Measurements from ENCODE around the gene NAALAD2.
"Not testable (repeated sequence)": the region's sequence is repeated elsewhere in the genome, so short reads cannot be mapped to it uniquely, and the experiment has no call there.

NAALAD2 gene

GRCh38 chr11:90197377-90197776 lies 62.9 kb downstream of the NAALAD2 start:
- DNase-seq: no peak

DNA sequence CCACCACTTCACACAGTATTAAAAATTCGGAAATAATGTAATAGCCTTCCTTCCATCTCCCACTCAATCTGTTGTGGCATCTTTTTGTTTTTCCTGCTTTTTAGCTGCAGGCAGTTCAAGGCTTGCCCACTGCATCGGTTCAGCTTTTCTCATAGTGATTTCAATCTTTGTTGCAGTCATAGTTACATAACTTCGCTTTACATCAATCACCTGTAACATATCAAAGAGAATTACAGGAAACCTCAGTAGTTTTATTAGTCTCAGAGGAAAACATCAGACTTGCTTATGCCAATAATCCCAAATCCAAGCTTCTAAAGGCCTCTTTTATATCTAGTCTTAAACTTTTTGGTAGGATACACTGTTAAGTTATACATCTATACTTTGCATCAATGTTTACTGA lies 67.9 kb downstream of the NAALAD2 start:
- DNase-seq: no peak

- DNase-seq: no peak
These were observed 69.9 kb downstream of the NAALAD2 start for GRCh38 chr11:90204407-90204806.

GRCh38 chr11:90204832-90205646 lies 70.6 kb downstream of the NAALAD2 start:
- peak; percentile 71 for DNase-seq

DNA sequence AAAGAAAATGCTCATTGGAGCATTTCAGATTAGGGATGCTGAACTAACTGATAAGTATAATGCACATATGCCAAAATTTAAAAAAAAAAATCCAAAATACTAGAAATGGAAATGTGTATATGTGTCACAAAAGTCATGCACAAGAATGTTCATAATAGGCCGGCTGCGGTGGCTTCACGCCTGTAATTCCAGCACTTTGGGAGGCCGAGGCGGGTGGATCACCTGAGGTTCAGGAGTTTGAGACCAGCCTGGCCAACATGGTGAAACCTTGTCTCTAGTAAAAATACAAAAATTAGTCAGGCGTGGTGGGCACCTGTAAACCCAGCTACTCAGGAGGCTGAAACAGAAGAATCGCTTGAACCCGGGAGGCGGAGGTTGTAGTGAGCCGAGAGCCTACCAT lies 73.5 kb downstream of the NAALAD2 start:
- not testable (repeated sequence) for DNase-seq

DNA sequence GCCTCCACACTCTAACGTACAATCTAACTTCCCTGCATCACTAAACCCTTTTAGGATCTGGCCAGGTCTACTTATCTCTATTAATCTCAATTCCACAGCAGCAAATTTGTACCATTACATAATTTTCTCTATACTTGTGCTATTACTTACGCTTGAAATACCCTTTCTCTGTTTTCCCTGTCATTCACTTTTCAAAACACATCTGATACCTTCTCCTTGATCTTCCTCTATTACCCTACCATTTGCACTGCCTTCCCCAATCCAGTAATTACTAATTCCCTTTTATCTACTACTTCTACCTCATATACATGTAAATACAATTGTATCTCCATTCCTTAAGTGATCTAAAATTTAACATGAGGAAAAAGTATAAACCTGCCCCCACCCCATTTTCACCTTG lies 74.4 kb downstream of the NAALAD2 start:
- DNase-seq: no peak

- DNase-seq: no peak
These were observed 78.9 kb downstream of the NAALAD2 start for GRCh38 chr11:90213322-90213721.

DNA sequence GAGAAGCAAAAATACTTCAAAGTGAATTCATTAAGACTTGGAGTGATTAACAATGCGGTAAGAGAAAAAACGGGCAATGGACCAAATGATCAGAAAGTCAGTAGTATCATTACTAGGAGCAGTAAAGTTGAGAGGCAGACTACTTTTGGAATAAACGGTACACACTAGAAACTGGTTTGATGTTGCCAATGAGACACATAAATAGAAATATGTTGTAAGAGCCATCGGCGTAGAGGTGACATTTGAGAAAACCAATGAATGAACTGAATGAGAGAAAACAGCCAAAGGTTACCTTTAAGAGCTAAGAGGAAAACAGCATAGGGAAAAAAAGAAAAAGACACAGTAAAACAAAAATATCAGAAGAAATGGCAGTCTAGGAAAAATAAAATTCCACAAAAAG lies 82.1 kb downstream of the NAALAD2 start:
- DNase-seq: no peak

DNA sequence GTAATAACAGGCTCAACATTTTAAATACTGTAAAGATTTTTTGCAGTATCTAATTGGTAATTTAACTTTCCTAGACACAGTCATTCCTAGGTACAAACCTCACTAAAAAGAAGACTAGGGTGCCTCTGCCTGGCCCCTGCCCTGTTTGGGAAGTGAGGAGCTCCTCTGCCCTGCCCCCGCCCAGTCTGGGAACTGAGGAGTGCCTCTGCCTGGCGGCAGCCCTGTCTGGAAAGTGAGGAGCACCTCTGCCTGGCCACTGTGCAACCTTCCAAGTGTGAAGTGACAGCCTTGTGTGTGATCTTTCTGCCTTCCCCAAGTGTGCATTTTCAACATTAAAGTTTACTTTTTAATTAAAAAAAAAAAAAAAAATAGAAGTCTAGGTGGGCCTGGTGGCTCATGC lies 84.1 kb downstream of the NAALAD2 start:
- DNase-seq: no peak

DNA sequence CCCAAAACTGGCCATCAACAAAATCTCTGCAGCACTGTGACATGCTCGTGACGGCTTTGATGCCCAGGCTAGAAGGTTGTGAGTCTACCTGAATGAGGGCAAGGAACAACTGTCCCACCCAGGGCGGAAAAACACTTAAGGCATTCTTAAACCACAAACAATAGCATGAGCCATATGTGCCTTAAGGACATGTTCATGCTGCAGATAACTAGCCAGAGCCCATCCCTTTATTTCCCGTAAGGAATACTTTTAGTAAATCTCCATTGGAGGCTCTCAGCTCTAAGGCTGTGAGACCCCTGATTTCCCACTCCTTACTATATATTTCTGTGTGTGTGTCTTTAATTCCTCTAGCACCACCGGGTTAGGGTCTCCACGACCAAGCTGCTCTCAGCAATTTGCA lies 85.0 kb downstream of the NAALAD2 start:
- DNase-seq: no peak

DNA sequence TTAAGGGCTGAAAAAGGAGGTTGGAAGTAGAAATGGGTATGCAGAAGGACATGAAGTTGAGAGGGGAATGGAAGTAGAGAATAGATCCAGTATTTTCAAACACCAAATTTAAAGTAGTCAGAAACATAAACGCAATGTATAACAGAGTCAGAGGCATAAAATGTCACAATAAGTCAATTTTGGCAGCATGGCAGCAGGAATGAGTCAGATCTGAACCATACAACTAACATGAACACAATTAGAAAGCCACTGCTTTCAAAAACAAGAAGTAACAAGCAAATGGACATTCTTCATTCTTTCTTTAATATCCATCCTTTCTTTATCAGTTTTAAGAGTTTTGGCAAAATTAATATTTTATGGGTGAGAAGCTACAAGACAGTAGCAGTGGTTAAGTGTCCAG lies 85.9 kb downstream of the NAALAD2 start:
- no peak for DNase-seq

- no peak for DNase-seq
These were observed 87.5 kb downstream of the NAALAD2 start for GRCh38 chr11:90221803-90222458.

DNA sequence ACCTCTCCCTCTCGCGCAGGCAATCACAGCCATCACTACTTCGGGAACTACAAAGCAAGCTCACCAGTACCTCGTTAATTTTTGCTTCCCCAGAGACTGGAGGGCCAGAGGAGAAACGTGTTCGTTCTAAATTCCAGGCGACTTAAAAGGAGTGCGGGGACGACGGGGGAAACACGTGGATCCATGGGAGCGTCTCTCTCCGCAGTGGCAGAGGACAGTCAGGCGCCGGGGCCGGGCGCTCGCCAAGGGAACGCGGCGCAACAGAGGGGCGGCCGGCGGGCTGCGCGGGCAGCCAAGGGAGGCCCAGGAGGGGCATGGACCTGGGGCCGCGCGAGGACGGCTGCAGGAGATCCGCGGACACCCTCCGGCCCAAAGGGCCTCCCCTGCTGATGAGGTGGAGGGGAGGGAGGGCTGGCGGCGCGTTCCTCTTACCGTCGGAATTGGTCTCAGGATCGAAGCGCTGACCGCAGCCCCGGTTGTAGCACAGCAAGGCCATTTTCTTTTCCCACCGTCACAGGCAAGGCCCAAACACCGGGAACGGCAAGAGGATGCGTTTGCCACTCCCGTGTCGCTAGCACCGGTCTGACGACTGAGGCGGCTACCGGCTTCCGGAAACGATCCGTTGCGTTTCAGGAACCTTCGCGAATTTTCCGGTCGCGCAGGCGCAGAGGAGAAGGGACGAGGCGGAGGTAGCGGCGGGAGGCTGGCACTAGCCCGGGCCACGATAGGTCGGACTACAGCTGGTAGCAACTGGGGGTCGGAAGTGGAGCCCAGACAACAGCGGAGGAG lies 88.2 kb downstream of the NAALAD2 start, which contains the start of gene CHORDC1:
TSS of gene CHORDC1 (minus strand) at position 591 of the 789 bp plus-strand sequence. CDS start at position 496, 95 bp downstream.
- DNase-seq: peak; percentile 83

- no peak for DNase-seq
These were observed 88.8 kb downstream of the NAALAD2 start for GRCh38 chr11:90223248-90223585.

DNA sequence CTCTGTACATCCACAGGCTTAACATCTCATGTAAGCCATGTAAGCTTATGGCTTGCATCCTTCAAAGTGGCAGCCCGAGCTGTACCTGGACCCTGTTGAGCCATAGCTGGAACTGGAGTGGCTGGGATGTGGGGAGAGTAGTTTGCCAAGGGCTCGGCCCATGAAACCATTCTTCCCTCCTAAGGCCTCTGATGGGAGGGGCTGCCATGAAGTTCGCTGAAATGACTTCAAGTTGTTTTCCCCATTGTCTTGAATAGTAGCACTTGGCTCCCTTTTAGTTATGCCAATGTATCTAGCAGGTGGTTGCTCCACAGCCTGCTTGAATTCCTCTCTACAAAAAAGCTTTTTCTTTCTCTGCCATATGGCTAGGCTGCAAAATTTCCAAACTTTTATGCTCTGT lies 93.6 kb downstream of the NAALAD2 start:
- no peak for DNase-seq

- no peak for DNase-seq
These were observed 95.3 kb downstream of the NAALAD2 start for GRCh38 chr11:90229791-90230190.

DNA sequence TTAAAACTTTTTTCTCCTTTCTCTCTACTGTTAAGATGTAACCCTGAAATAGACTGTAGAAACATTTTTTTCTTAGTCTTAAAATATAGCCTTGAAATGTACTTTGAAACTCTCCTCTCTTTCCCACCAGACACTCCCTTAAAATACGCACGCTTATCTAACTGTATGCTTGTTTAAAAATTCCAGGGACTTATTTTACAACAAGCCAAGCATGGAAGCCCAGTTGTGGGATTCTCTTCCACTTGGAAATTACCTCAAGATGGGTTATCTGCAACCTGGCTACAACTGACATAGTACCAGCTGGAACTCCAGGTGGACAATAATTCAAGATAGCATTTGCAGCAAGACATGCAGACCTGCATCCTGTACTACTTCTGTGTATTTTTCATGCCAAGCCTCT lies 100.5 kb downstream of the NAALAD2 start:
- DNase-seq: no peak

GRCh38 chr11:90235526-90235925 lies 101.1 kb downstream of the NAALAD2 start:
- DNase-seq: no peak

GRCh38 chr11:90237004-90237403 lies 102.5 kb downstream of the NAALAD2 start:
- no peak for DNase-seq

DNA sequence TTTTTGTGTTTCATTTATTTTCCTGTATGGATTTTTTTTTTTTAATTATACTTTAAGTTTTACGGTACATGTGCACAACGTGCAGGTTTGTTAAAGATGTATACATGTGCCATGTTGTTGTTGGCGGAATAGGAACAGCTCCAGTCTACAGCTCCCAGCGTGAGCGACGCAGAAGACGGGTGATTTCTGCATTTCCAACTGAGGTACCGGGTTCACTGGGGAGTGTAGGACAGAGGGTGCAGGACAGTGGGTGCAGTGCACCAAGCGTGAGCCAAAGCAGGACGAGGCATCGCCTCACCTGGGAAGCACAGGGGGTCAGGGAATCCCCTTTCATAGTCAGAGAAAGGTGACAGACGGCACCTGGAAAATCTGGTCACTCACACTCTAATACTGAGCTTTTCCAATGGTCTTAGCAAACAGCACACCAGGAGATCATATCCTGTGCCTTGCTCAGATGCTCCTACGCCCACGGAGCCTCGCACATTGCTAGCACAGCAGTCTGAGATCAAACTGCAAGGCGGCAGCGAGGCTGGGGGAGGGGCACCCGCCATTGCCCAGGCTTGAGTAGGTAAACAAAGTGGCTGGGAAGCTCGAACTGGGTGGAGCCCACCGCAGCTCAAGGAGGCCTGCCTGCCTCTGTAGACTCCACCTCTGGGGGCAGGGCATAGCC lies 105.6 kb downstream of the NAALAD2 start:
- DNase-seq: not testable (repeated sequence)

DNA sequence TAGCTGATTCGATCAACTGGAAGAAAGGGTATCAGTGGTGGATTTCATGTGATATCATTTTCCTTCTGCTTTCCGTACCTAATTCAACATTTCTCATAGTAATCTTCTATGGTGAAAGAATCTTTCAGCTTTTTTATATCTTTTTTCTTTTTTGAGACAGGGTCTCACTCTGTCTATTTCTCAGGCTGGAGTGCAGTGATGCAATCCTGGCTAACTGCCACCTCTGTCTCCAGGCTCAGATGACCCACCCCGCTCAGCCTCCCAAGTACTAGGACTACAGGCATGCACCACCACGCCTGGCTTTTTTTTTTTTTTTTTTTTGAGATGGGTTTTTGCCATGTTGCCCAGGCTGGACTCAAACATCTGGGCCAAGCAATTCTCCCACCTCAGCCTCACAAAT lies 107.0 kb downstream of the NAALAD2 start:
- peak; percentile 23 for DNase-seq
